H1 (cell line): ENCODE results near the gene RXFP1. TPM values are rescaled to one million over a fixed set of nuclear protein-coding genes. Genes with fewer than 3 reads are reported as not detected.

Experiments
- ASH2L ChIP-seq: fragments of 200-600, 300-600 bp; sonication (generic); IDR thresholded peaks from one replicate; pipeline ENCODE4 v1.7.1; 2017; ENCODE audit warnings: low read length
- CHD1 ChIP-seq: IDR thresholded peaks from 2 replicates; pipeline ENCODE4 v1.6.1; 2012; ENCODE audit warnings: low read depth, low read length, improper control_type of control experiment
- RAD21 ChIP-seq, 2 experiments: IDR thresholded peaks in 1 of 2; conservative IDR thresholded peaks in 1 of 2; 2 replicates each; pipeline ENCODE4 v1.6.1; 2011; ENCODE audit warnings: low read depth in 2 of 2, low read length in 2 of 2, improper control_type of control experiment in 1 of 2, inconsistent platforms in 1 of 2, mild to moderate bottlenecking in 1 of 2, moderate library complexity in 1 of 2
- RXRA ChIP-seq: IDR thresholded peaks from 2 replicates; pipeline ENCODE4 v1.6.1; 2011; ENCODE audit warnings: low read depth, mild to moderate bottlenecking, low read length, moderate library complexity; ENCODE audit not compliant: insufficient read depth
- SP2 ChIP-seq: IDR thresholded peaks from 2 replicates; pipeline ENCODE4 v1.6.1; 2012; ENCODE audit warnings: mild to moderate bottlenecking, low read length, inconsistent platforms
- TAF1 ChIP-seq: IDR thresholded peaks from 2 replicates; pipeline ENCODE4 v1.6.1; 2011; ENCODE audit warnings: mild to moderate bottlenecking, low read depth, low read length
- polyA plus RNA-seq, 7 experiments: library from polyadenylated mRNA; depleted of rRNA in 3 of 7; stranded (reverse) in 5 of 7; unstranded in 2 of 7; fragments of >200 nt in 5 of 7; fragments of 200-250 nt in 2 of 7; gene quantifications; 1 replicate in 5 of 7; 2 replicates in 1 of 7; 4 replicates in 1 of 7; pipeline versions ENCODE4 v1.2.1 to v1.2.3, GENCODE V29; 2011 to 2013; ENCODE audit warnings: missing spikeins in 2 of 7, mixed read lengths in 2 of 7
- total RNA-seq: library from RNA; stranded (reverse); fragmentation: NEBNext Ultra II Directional; extraction: Animal tissue kit (Norgen Biotek cat#: 25700); gene quantifications from 2 replicates; pipeline ENCODE4 v1.2.1, GENCODE V29; 2021
- TF ChIP-seq, protein P1 (sequence below): fragments of 300-600 bp; sonication (generic); IDR thresholded peaks from 2 replicates; pipeline ENCODE4 v1.7.1; 2012; ENCODE audit warnings: low read length, moderate library complexity, mild to moderate bottlenecking, inconsistent platforms; ENCODE audit not compliant: insufficient replicate concordance

The RXFP1 gene
- total and polyA plus RNA-seq, 2 of the 8 experiments (the other 6 are each of a cell fraction or from before 2014, with no cell fraction given): 0.14 to 0.56 TPM

DNA sequence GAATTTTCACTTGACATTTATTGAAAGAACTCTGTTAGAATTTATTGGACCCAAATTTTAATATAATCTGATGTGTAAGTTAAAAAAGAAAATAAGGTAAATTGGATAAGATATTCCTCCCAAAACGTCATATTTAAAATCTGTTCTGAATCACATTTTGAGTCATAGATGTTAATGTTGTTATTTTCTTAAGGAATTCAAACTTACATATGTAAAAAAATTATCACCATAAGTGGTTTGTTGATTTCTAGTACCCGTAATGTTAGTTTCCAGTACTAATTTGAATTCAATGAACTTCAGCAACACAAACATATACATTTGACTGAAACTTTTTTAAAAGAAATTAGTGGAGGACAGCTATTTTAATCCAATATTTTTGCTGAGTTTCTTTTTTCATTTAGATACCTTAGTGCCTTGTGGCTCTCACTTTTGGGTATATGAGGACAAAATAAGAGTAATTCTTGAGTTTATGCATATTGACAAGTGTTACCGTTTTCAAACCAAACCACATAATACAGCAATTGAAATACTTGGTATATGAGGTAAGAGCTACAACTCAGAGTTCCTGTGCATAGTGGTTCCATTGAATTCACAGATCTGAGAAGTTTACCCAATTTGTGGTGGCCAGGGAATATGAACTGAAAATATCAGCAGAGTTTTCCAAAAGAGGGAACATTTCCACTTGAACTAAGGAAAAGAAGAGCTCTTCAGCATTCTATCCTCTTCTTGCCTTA, 78.2 kb downstream of the RXFP1 start (continued):
- TF ChIP-seq ASH2L (no peak), SP2 (no peak), RAD21 (IDR thresholded peaks at IDR 0.05 in 1 of 2, conservative IDR thresholded peaks at IDR 0.05 in 1 of 2; ENCODE audit: low read depth in 2 of 2, low read length in 2 of 2) (no peak), TAF1 (no peak), RXRA (no peak), CHD1 (no peak)
- TF ChIP-seq, protein P1, sequence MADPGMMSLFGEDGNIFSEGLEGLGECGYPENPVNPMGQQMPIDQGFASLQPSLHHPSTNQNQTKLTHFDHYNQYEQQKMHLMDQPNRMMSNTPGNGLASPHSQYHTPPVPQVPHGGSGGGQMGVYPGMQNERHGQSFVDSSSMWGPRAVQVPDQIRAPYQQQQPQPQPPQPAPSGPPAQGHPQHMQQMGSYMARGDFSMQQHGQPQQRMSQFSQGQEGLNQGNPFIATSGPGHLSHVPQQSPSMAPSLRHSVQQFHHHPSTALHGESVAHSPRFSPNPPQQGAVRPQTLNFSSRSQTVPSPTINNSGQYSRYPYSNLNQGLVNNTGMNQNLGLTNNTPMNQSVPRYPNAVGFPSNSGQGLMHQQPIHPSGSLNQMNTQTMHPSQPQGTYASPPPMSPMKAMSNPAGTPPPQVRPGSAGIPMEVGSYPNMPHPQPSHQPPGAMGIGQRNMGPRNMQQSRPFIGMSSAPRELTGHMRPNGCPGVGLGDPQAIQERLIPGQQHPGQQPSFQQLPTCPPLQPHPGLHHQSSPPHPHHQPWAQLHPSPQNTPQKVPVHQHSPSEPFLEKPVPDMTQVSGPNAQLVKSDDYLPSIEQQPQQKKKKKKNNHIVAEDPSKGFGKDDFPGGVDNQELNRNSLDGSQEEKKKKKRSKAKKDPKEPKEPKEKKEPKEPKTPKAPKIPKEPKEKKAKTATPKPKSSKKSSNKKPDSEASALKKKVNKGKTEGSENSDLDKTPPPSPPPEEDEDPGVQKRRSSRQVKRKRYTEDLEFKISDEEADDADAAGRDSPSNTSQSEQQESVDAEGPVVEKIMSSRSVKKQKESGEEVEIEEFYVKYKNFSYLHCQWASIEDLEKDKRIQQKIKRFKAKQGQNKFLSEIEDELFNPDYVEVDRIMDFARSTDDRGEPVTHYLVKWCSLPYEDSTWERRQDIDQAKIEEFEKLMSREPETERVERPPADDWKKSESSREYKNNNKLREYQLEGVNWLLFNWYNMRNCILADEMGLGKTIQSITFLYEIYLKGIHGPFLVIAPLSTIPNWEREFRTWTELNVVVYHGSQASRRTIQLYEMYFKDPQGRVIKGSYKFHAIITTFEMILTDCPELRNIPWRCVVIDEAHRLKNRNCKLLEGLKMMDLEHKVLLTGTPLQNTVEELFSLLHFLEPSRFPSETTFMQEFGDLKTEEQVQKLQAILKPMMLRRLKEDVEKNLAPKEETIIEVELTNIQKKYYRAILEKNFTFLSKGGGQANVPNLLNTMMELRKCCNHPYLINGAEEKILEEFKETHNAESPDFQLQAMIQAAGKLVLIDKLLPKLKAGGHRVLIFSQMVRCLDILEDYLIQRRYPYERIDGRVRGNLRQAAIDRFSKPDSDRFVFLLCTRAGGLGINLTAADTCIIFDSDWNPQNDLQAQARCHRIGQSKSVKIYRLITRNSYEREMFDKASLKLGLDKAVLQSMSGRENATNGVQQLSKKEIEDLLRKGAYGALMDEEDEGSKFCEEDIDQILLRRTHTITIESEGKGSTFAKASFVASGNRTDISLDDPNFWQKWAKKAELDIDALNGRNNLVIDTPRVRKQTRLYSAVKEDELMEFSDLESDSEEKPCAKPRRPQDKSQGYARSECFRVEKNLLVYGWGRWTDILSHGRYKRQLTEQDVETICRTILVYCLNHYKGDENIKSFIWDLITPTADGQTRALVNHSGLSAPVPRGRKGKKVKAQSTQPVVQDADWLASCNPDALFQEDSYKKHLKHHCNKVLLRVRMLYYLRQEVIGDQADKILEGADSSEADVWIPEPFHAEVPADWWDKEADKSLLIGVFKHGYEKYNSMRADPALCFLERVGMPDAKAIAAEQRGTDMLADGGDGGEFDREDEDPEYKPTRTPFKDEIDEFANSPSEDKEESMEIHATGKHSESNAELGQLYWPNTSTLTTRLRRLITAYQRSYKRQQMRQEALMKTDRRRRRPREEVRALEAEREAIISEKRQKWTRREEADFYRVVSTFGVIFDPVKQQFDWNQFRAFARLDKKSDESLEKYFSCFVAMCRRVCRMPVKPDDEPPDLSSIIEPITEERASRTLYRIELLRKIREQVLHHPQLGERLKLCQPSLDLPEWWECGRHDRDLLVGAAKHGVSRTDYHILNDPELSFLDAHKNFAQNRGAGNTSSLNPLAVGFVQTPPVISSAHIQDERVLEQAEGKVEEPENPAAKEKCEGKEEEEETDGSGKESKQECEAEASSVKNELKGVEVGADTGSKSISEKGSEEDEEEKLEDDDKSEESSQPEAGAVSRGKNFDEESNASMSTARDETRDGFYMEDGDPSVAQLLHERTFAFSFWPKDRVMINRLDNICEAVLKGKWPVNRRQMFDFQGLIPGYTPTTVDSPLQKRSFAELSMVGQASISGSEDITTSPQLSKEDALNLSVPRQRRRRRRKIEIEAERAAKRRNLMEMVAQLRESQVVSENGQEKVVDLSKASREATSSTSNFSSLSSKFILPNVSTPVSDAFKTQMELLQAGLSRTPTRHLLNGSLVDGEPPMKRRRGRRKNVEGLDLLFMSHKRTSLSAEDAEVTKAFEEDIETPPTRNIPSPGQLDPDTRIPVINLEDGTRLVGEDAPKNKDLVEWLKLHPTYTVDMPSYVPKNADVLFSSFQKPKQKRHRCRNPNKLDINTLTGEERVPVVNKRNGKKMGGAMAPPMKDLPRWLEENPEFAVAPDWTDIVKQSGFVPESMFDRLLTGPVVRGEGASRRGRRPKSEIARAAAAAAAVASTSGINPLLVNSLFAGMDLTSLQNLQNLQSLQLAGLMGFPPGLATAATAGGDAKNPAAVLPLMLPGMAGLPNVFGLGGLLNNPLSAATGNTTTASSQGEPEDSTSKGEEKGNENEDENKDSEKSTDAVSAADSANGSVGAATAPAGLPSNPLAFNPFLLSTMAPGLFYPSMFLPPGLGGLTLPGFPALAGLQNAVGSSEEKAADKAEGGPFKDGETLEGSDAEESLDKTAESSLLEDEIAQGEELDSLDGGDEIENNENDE: no peak
